GM12878 (cell line): ENCODE data around the gene ANKRD13D. TPM values are rescaled to one million over a fixed set of nuclear protein-coding genes. Genes with fewer than 3 reads are reported as not detected.

Source experiments
- ATAC-seq: fragments of 200-7000 bp; cut with Tn5 transposase; 3 replicates; pipeline ENCODE4 v1.9.1; 2020; ENCODE audit warnings: mild to moderate bottlenecking, moderate library complexity
- BruUV-seq: library from RNA; stranded (reverse); fragments of 400-500 nt; replicated peaks from 2 replicates; lab custom pipeline; 2021; lab: Mats Ljungman, UMichigan
- CTCF ChIA-PET: fragments of 300-600 bp; sonication (Branson Sonifier 250); formaldehyde crosslinking; extraction: SDS; loops from one replicate; lab custom pipeline; 2021; ENCODE audit warnings: inconsistent platforms; lab: Yijun Ruan, JAX
- POLR2A ChIA-PET: fragments of 350-600 bp; formaldehyde crosslinking; extraction: SDS; loops from one replicate; lab custom pipeline; 2021; ENCODE audit warnings: inconsistent platforms; lab: Charles Lee
- RAD21 ChIA-PET: fragments of 300-600 bp; sonication (Branson Sonifier 250); formaldehyde crosslinking; loops from one replicate; lab custom pipeline; 2023; ENCODE audit warnings: antibody characterized with exemption; ENCODE audit not compliant: unreplicated experiment; lab: Charles Lee
- SMC1A ChIA-PET: fragments of 300-600 bp; sonication (Branson Sonifier 250); formaldehyde crosslinking; loops from one replicate; lab custom pipeline; 2023; ENCODE audit not compliant: unreplicated experiment, uncharacterized antibody; lab: Charles Lee
- DNase-seq: peaks from one replicate; pipeline ENCODE4 v3.0.0-alpha.2; 2011; ENCODE audit warnings: low read depth, low spot score
- FAIRE-seq: peaks from 3 replicates; lab custom pipeline; 2011; peaks lifted over from hg19 to GRCh38; lab: Jason Lieb, UNC
- H2AFZ ChIP-seq: 2 replicates; pipeline ENCODE4 v1.6.0; 2011; ENCODE audit warnings: low read depth, low read length, control low read depth; ENCODE audit not compliant: control insufficient read depth
- H3K27ac ChIP-seq: 2 replicates; pipeline ENCODE4 v1.5.1; 2011; ENCODE audit warnings: control low read depth; ENCODE audit not compliant: control insufficient read depth, insufficient read depth
- H3K27me3 ChIP-seq, 2 experiments: replicated peaks in 1 of 2; 2 replicates each; pipeline versions ENCODE4 v1.6.0 to v1.6.1; 2011; ENCODE audit warnings: low read length in 1 of 2; ENCODE audit not compliant: control insufficient read depth in 2 of 2, insufficient read depth in 2 of 2
- H3K36me3 ChIP-seq, 2 experiments: 2 replicates each; pipeline ENCODE4 v1.5.1; 2011; ENCODE audit warnings: low read length in 1 of 2; ENCODE audit not compliant: control insufficient read depth in 2 of 2, insufficient read depth in 2 of 2
- H3K4me1 ChIP-seq: 2 replicates; pipeline ENCODE4 v1.6.1; 2011; ENCODE audit warnings: mild to moderate bottlenecking, low read length, moderate library complexity, mixed read lengths; ENCODE audit not compliant: control insufficient read depth, insufficient read depth
- H3K4me2 ChIP-seq: 2 replicates; pipeline ENCODE4 v1.6.0; 2011; ENCODE audit warnings: control low read depth; ENCODE audit not compliant: control insufficient read depth, insufficient read depth
- H3K4me3 ChIP-seq: fragments of 200-600 bp; sonication (generic); 2 replicates; pipeline ENCODE4 v1.5.1; 2016
- H3K79me2 ChIP-seq: 2 replicates; pipeline ENCODE4 v1.6.0; 2011; ENCODE audit warnings: low read length; ENCODE audit not compliant: control insufficient read depth, insufficient read depth
- H3K9ac ChIP-seq: 2 replicates; pipeline ENCODE4 v1.8.0; 2011; ENCODE audit warnings: low read length, control low read depth, mixed read lengths; ENCODE audit not compliant: control insufficient read depth, insufficient read depth
- H3K9me3 ChIP-seq: replicated peaks from 3 replicates; pipeline ENCODE4 v1.5.1; 2011; ENCODE audit warnings: mild to moderate bottlenecking, low read length; ENCODE audit not compliant: control insufficient read depth, insufficient read depth
- H4K20me1 ChIP-seq: 2 replicates; pipeline ENCODE4 v1.6.0; 2011; ENCODE audit not compliant: control insufficient read depth, insufficient read depth
- CEBPZ ChIP-seq: fragments of 150-350 bp; IDR thresholded peaks from 2 replicates; pipeline ENCODE4 v1.6.1; 2016; ENCODE audit warnings: low read depth, low read length
- CREM ChIP-seq: IDR thresholded peaks from 2 replicates; pipeline ENCODE4 v1.6.1; 2014; ENCODE audit warnings: antibody characterized with exemption, low read depth
- FOS ChIP-seq: IDR thresholded peaks from 3 replicates; pipeline ENCODE4 v1.6.1; 2011; ENCODE audit warnings: borderline replicate concordance; ENCODE audit not compliant: insufficient read length; ENCODE audit errors: extremely low read depth
- HDAC2 ChIP-seq: fragments of 200-600 bp; sonication (generic); IDR thresholded peaks from 2 replicates; pipeline ENCODE4 v1.6.1; 2017
- MLLT1 ChIP-seq: fragments of 450-650 bp; IDR thresholded peaks from 2 replicates; pipeline ENCODE4 v1.6.1; 2016; ENCODE audit warnings: mild to moderate bottlenecking
- NFIC ChIP-seq: IDR thresholded peaks from 2 replicates; pipeline ENCODE4 v1.6.1; 2012; ENCODE audit warnings: low read depth, mild to moderate bottlenecking, inconsistent platforms, low read length, moderate library complexity
- POLR2AphosphoS5 ChIP-seq: IDR thresholded peaks from 2 replicates; pipeline ENCODE4 v1.6.1; 2011; ENCODE audit warnings: mild to moderate bottlenecking, low read length, inconsistent platforms
- WGBS: methylation state at CpG from one replicate; pipeline ENCODE4 v1.1.6; 2016; ENCODE audit warnings: low lambda C conversion rate; ENCODE audit not compliant: insufficient replicate concordance, insufficient coverage; ENCODE audit errors: missing lambda C conversion rate; 5-methylcytosine and 5-hydroxymethylcytosine counted together
- in situ Hi-C: fragments of 300-500 bp; cut with MboI; formaldehyde crosslinking; loops from 9 replicates; pipeline ENCODE4 v1.14.3; 2018; ENCODE audit warnings: mixed read lengths
- intact Hi-C: fragments of 100-400 bp; cut with micrococcal nuclease; formaldehyde crosslinking; loops from one replicate; pipeline ENCODE4 v1.14.2; 2022; ENCODE audit not compliant: unreplicated experiment
- polyA plus RNA-seq, 11 experiments: library from polyadenylated mRNA; depleted of rRNA in 4 of 11; unstranded in 6 of 11; stranded (reverse) in 5 of 11; fragments of >200 nt; fragmentation: Nextera tagmentation in 4 of 11; fragmentation: Illumina TruSeq in 1 of 11; extraction: Ambion mirVana in 4 of 11; extraction: Trizol in 1 of 11; gene quantifications; 1 replicate in 1 of 11; 2 replicates in 10 of 11; pipeline versions ENCODE4 v1.2.1 to v1.2.3, GENCODE V29; 2011 to 2016; ENCODE audit warnings: inconsistent platforms in 2 of 11, missing spikeins in 2 of 11, low read depth in 1 of 11
- total RNA-seq, 4 experiments: library from RNA; depleted of rRNA in 3 of 4; stranded (reverse); fragments of >200 nt in 3 of 4; fragmentation: Illumina TruSeq in 1 of 4; extraction: Trizol in 1 of 4; gene quantifications; 2 replicates each; pipeline versions ENCODE4 v1.2.1 to v1.2.3, GENCODE V29; 2013 to 2021

Gene ANKRD13D
- total and polyA plus RNA-seq, 10 of the 15 experiments (the other 5 are each of a cell fraction or from before 2014, with no cell fraction given), result 2.0 to 56.2 (median 21.4) TPM

GRCh38 chr11:67283481-67283963 lies 5.6 kb upstream of the ANKRD13D start:
- no peak for ATAC-seq
- no peak for FAIRE-seq
- H4K20me1 ChIP-seq, result no peaks in the 10 kb centered on the region

More at GRCh38 chr11:67283481-67283963, 5.6 kb upstream of the ANKRD13D start:
- H3K9me3 ChIP-seq, result no peaks in the 10 kb centered on the region
- H3K27me3 ChIP-seq, result no peaks in the 10 kb centered on the region
- no peak for DNase-seq
- POLR2A ChIA-PET, result interaction anchor here (0.6 to 1.0 kb wide), 2 partner anchors 107 to 153 kb away, joined by 4 to 9 read pairs; no protein-coding TSS in a partner anchor
- TF ChIP-seq POLR2AphosphoS5, result no peak
- no peak for TF ChIP-seq NFIC
- no peak for TF ChIP-seq HDAC2
- TF ChIP-seq CEBPZ, result no peak
- TF ChIP-seq CREM, result no peak
- no peak for TF ChIP-seq MLLT1
- TF ChIP-seq FOS, result no peak
- peaks cover 29 to 75% of the 10 kb centered on the region in 2 experiments for H3K36me3 ChIP-seq
- in situ Hi-C loops (no loop called here), intact Hi-C loops (no loop called here)
- no peak overlapping the region for H3K27ac ChIP-seq
- H2AFZ ChIP-seq, result no peak overlapping the region
- no peak overlapping the region for H3K9ac ChIP-seq
- BruUV-seq, result no TSS peak
- SMC1A ChIA-PET, result interaction anchor here (0.8 kb wide), 1 partner anchor 10 kb away, joined by 3 read pairs; no protein-coding TSS in a partner anchor
- H3K79me2 ChIP-seq, result peaks cover 10% of the 10 kb centered on the region
- H3K4me1 ChIP-seq, result peaks cover 18% of the 10 kb centered on the region
- no peak overlapping the region for H3K4me2 ChIP-seq
- CTCF ChIA-PET, result no interaction called here
- RAD21 ChIA-PET, result no interaction called here
- H3K4me3 ChIP-seq, result no peak overlapping the region
- WGBS, result 92% methylated on average over 13 of the region's 13 CpGs
